NT2/D1 (cell line): Measurements from ENCODE around the gene ZNRF1.
"Not testable (repeated sequence)": the region's sequence is repeated elsewhere in the genome, so short reads cannot be mapped to it uniquely, and the experiment has no call there.

ENCODE experiments used
- DNase-seq: peaks from one replicate; pipeline ENCODE4 v3.0.0-alpha.2; 2011; ENCODE audit warnings: low read depth, low spot score
- H3K27me3 ChIP-seq: 2 replicates; pipeline ENCODE4 v1.6.0; 2011; ENCODE audit warnings: mild to moderate bottlenecking; ENCODE audit not compliant: insufficient read length, insufficient read depth
- H3K36me3 ChIP-seq: 2 replicates; pipeline ENCODE4 v1.6.1; 2011; ENCODE audit warnings: mild to moderate bottlenecking, low read length, mixed read lengths; ENCODE audit not compliant: insufficient read depth, insufficient read length
- H3K4me1 ChIP-seq: 2 replicates; pipeline ENCODE4 v1.5.1; 2011; ENCODE audit not compliant: insufficient read depth, insufficient read length
- H3K4me3 ChIP-seq: 2 replicates; pipeline ENCODE4 v1.5.1; 2011; ENCODE audit warnings: low read depth; ENCODE audit not compliant: insufficient read length
- H3K9ac ChIP-seq: 2 replicates; pipeline ENCODE4 v1.6.0; 2011; ENCODE audit warnings: low read depth; ENCODE audit not compliant: insufficient read length
- H3K9me3 ChIP-seq: 2 replicates; pipeline ENCODE4 v1.5.1; 2011; ENCODE audit warnings: mild to moderate bottlenecking, low read length; ENCODE audit not compliant: insufficient read depth
- SUZ12 ChIP-seq: IDR thresholded peaks from 2 replicates; pipeline ENCODE4 v1.6.1; 2011; ENCODE audit not compliant: insufficient read length, insufficient read depth; ENCODE audit errors: extremely low read depth
- YY1 ChIP-seq: IDR thresholded peaks from 2 replicates; pipeline ENCODE4 v1.6.1; 2011; ENCODE audit not compliant: insufficient read length, insufficient read depth
- ZNF274 ChIP-seq: IDR thresholded peaks from 2 replicates; pipeline ENCODE4 v1.6.1; 2011; ENCODE audit warnings: mild to moderate bottlenecking, low read depth, low read length

ZNRF1 gene

GRCh38 chr16:74982256-74982655 is 16.6 kb upstream of the ZNRF1 start:
- DNase-seq = no peak
- no peak for TF ChIP-seq SUZ12

GRCh38 chr16:74984194-74984528 is 14.7 kb upstream of the ZNRF1 start:
- no peak for TF ChIP-seq YY1
- TF ChIP-seq ZNF274 = no peak
- TF ChIP-seq SUZ12 = no peak
- Histone ChIP-seq H3K4me3 (peak overlapping the region; percentile 93), H3K27me3 (no peaks in the 10 kb centered on the region), H3K4me1 (peaks cover 4% of the 10 kb centered on the region), H3K9ac (peak overlapping the region; percentile 94), H3K36me3 (peaks cover 11% of the 10 kb centered on the region), H3K9me3 (no peaks in the 10 kb centered on the region)
- DNase-seq = no peak

More at GRCh38 chr16:74982256-74982655, 16.6 kb upstream of the ZNRF1 start:
- peaks cover 18% of the 10 kb centered on the region for H3K36me3 ChIP-seq
- H3K27me3 ChIP-seq = no peaks in the 10 kb centered on the region
- H3K4me1 ChIP-seq = peaks cover 4% of the 10 kb centered on the region
- no peaks in the 10 kb centered on the region for H3K9me3 ChIP-seq
- no peak overlapping the region for H3K4me3 ChIP-seq
- H3K9ac ChIP-seq = no peak overlapping the region

GRCh38 chr16:74984529-74985296 is 14.1 kb upstream of the ZNRF1 start, which contains the start of gene WDR59:
WDR59 (minus strand) TSS chr16:74985123; CDS start chr16:74985017, 106 bp downstream.
- Histone ChIP-seq H3K4me1 (peaks cover 4% of the 10 kb centered on the region), H3K9ac (peak within 1 kb of the TSS; percentile 94), H3K36me3 (peaks cover 11% of the 10 kb centered on the region), H3K4me3 (peak within 1 kb of the TSS; percentile 93), H3K27me3 (no peaks in the 10 kb centered on the region), H3K9me3 (no peaks in the 10 kb centered on the region)
- TF ChIP-seq YY1 (no peak), SUZ12 (no peak), ZNF274 (no peak)
- peak; percentile 100 for DNase-seq

GRCh38 chr16:74987027-74987681 is 11.7 kb upstream of the ZNRF1 start:
- TF ChIP-seq SUZ12 (no peak), ZNF274 (no peak), YY1 (no peak)
- H3K9ac ChIP-seq = no peak overlapping the region
- peaks cover 4% of the 10 kb centered on the region for H3K4me1 ChIP-seq
- no peaks in the 10 kb centered on the region for H3K9me3 ChIP-seq
- H3K27me3 ChIP-seq = no peaks in the 10 kb centered on the region
- no peak for DNase-seq
- H3K36me3 ChIP-seq = peaks cover 9% of the 10 kb centered on the region
- H3K4me3 ChIP-seq = no peak overlapping the region

GRCh38 chr16:74989864-74990263 is 9.0 kb upstream of the ZNRF1 start:
- H3K4me1 ChIP-seq, DNase-seq, H3K36me3 ChIP-seq, H3K27me3 ChIP-seq, H3K9me3 ChIP-seq, H3K4me3 ChIP-seq, H3K9ac ChIP-seq: not testable (repeated sequence)

- Histone ChIP-seq H3K9ac (no peak overlapping the region), H3K27me3 (no peaks in the 10 kb centered on the region), H3K4me1 (no peaks in the 10 kb centered on the region), H3K9me3 (no peaks in the 10 kb centered on the region), H3K36me3 (no peaks in the 10 kb centered on the region), H3K4me3 (no peak overlapping the region)
- TF ChIP-seq YY1 (no peak), ZNF274 (no peak), SUZ12 (no peak)
- no peak for DNase-seq
Observed at GRCh38 chr16:74990832-74991231, 8.0 kb upstream of the ZNRF1 start.

- DNase-seq = no peak
- no peaks in the 10 kb centered on the region for H3K9me3 ChIP-seq
- no peaks in the 10 kb centered on the region for H3K27me3 ChIP-seq
- no peaks in the 10 kb centered on the region for H3K4me1 ChIP-seq
- H3K36me3 ChIP-seq = no peaks in the 10 kb centered on the region
- H3K4me3 ChIP-seq = no peak overlapping the region
- no peak overlapping the region for H3K9ac ChIP-seq
- TF ChIP-seq ZNF274 = no peak
- TF ChIP-seq SUZ12 = no peak
- no peak for TF ChIP-seq YY1
Observed at GRCh38 chr16:74991268-74991592, 7.6 kb upstream of the ZNRF1 start.
